BLaER1 treated with 17β-estradiol and CSF1 and Interleukin-3, amounts not matched to agents 10 nM and 100 nM (cell line): Measurements from ENCODE around the gene GRIP2.

Experiments used
- H3K27ac ChIP-seq, 11 experiments: shearing (Covaris generic); formaldehyde crosslinking; 2 replicates each; pipeline ENCODE4 v1.8.1; 2022
- H3K27me3 ChIP-seq, 11 experiments: shearing (Covaris generic); formaldehyde crosslinking; 2 replicates each; pipeline ENCODE4 v1.8.1; 2022
- H3K36me3 ChIP-seq, 11 experiments: shearing (Covaris generic); formaldehyde crosslinking; 2 replicates each; pipeline ENCODE4 v1.8.1; 2022
- H3K4me1 ChIP-seq, 10 experiments: shearing (Covaris generic); formaldehyde crosslinking; 2 replicates each; pipeline ENCODE4 v1.8.1; 2022
- H3K4me2 ChIP-seq, 11 experiments: shearing (Covaris generic); formaldehyde crosslinking; 2 replicates each; pipeline ENCODE4 v1.8.1; 2022
- H3K4me3 ChIP-seq, 10 experiments: shearing (Covaris generic); formaldehyde crosslinking; 2 replicates each; pipeline ENCODE4 v1.8.1; 2022
- H3K9ac ChIP-seq, 11 experiments: shearing (Covaris generic); formaldehyde crosslinking; 2 replicates each; pipeline ENCODE4 v1.8.1; 2022
- H3K9me3 ChIP-seq, 11 experiments: shearing (Covaris generic); formaldehyde crosslinking; replicated peaks in 1 of 11; 2 replicates each; pipeline ENCODE4 v1.8.1; 2022
- H4K20me1 ChIP-seq, 11 experiments: shearing (Covaris generic); formaldehyde crosslinking; 2 replicates each; pipeline ENCODE4 v1.8.1; 2022
- Cebpa-rat ChIP-seq, 11 experiments: shearing (Covaris generic); IDR thresholded peaks; 2 replicates each; pipeline ENCODE4 v1.8.1; 2022

Gene GRIP2

DNA sequence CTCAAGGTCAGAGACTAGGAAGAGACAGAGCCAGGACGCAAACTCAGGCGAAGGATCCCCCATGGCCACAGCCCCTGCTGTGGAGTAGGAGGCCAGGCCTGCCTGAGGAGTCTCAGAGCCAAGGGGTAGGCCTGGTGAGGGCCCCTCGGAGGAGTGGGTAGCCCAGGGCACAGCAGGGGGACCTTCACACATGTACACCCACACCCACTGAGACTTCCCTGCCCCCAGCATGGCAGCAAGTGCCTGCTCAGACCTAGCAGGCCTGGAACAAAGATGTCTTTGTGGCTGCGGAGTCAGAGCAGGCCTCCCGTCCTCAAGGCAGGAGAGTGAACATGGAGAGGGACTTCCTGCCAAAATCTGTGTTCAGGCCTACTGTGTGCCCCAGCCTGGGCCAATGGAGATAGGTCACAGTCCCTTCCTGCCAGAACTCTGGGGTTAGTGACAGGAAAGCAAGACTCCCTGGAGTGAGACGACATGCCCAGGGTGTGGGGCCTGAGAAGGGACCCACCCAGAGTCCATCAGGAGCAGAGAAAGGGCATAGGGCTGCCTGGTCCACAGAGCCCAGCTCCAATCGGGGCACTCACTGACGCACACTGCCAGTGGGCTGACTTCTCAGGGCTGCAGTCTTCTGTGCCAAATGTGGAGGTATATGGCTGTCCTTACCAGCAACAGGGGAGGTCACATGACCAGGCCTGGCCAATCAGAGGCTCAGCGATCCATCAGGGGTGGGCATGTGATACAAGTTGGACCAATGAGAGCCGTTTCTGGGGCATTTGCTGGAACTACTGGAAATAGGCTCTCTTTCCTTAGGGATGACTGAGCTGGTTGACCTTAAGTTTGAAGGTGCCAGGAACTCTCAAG lies 2.3 kb downstream of the GRIP2 start:
- H3K4me1 ChIP-seq: peaks cover 0 to 9% (median 0%) of the 10 kb centered on the region in 10 experiments; a peak in 2 of 20 replicates
- H3K27me3 ChIP-seq: no peaks in the 10 kb centered on the region
- H3K4me3 ChIP-seq: no peak overlapping the region
- no peak overlapping the region for H3K9ac ChIP-seq
- H3K4me2 ChIP-seq: no peak overlapping the region
- H3K36me3 ChIP-seq: no peaks in the 10 kb centered on the region
- no peak for TF ChIP-seq Cebpa-rat (IDR thresholded peaks at IDR 0.05)
- H3K9me3 ChIP-seq: no peaks in the 10 kb centered on the region
- H4K20me1 ChIP-seq: peaks cover 0 to under 1% (median 0%) of the 10 kb centered on the region in 11 experiments; a peak in 3 of 22 replicates
- H3K27ac ChIP-seq: no peak overlapping the region

DNA sequence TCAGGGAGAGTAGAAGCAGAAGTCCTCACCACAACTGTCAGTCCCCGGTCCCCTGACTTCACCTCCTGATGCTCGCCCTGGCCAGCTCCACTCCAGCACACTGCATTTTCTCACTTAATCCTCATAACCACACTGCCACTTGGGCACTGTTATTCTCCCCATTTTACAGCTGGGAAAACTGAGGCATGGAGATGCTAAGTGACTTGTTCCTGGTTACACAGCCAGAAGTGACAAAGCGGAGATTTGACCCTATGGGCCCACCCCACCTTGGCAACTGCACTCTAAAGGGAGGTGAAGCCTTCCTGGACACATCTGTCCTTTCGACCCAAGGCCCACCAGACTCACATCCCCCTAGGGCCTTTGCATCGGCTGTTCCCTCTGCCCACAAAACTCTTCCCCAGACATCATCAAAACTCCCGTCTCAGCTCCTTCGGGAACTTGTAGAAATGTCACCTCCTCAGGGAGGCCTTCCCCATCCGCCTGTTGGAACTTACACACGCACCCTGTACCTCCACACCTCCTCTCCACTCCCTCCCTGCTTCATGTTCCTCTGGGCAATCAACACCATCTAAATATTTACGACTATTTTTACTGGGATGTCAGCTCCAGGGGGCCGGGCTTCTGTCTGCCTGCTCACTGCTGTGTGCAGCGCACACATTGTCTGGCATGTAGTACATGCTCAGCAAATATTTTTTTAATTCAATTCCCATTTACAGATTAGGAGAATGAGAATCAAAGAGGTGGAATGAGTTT lies 3.1 kb downstream of the GRIP2 start:
- peaks cover 0 to 9% (median 0%) of the 10 kb centered on the region in 10 experiments; a peak in 2 of 20 replicates for H3K4me1 ChIP-seq
- no peak for TF ChIP-seq Cebpa-rat (IDR thresholded peaks at IDR 0.05)

DNA sequence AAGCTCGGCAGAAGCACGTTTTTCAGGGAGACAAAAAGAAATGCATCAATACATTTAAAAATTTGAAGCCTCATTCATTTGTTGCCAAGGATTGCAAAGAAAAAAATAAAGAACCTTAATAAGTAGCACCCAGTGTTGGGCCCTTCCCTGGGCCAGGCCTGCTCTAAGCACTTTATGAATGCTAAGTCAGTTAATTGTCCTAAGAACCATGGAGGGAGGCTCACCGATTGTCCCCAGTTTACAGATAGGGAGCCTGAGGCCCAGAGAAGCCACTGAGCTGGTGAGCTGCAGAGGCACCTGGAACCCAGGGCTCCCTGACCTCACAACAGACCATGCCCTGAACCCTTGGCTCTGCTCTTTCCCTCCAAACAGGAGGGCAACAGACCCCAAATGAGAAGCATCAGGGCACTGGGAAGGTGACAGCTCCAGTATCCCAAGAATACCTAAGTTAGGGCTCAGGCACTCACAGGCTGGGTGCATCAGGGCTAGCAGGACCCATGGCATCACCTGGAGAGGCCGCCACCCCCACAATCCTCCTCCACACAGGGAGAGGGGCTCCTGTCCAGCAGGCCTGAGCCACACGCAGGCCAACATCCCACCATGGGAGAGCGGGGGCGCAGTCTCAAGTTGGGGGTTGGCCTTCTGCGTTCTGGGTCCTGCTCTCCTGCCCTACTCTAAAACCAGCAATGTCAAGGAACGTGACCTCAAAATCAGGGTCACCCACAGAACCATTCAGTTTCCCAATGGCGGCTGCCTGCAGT lies 3.9 kb downstream of the GRIP2 start:
- no peak for TF ChIP-seq Cebpa-rat (IDR thresholded peaks at IDR 0.05)
- no peak overlapping the region for H3K4me2 ChIP-seq
- no peaks in the 10 kb centered on the region; a peak in 4 of 22 replicates for H4K20me1 ChIP-seq
- H3K27me3 ChIP-seq: no peaks in the 10 kb centered on the region
- no peak overlapping the region for H3K4me3 ChIP-seq
- no peak overlapping the region for H3K27ac ChIP-seq
- H3K4me1 ChIP-seq: peaks cover 0 to 9% (median 0%) of the 10 kb centered on the region in 10 experiments; a peak in 2 of 20 replicates
- no peaks in the 10 kb centered on the region for H3K36me3 ChIP-seq
- H3K9ac ChIP-seq: no peak overlapping the region
- no peaks in the 10 kb centered on the region for H3K9me3 ChIP-seq

More for the DNA sequence above, 3.1 kb downstream of the GRIP2 start:
- no peaks in the 10 kb centered on the region; a peak in 3 of 22 replicates for H4K20me1 ChIP-seq
- no peak overlapping the region for H3K9ac ChIP-seq
- no peak overlapping the region for H3K27ac ChIP-seq
- H3K36me3 ChIP-seq: no peaks in the 10 kb centered on the region
- no peak overlapping the region for H3K4me2 ChIP-seq
- H3K4me3 ChIP-seq: no peak overlapping the region
- no peaks in the 10 kb centered on the region for H3K27me3 ChIP-seq
- no peaks in the 10 kb centered on the region for H3K9me3 ChIP-seq

DNA sequence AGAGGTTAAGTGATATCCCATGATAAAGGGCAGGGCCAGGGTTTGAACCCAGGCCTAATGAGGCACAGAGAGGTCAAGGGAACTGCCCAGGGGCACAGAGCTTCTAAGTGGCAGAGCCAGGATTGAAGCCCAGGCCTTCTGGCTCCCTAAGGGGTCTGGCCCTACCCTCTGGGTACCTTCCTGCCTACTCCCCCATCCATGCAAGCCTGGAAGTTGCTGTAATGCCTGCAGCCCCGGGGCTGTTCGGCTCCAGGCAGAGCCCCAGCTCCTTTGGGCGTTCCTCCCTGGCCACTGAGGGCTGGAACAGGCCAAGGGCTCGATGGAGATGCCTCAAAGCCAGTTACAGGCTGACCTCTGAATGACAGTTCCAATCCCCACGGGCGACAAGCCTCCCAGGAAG lies 4.5 kb downstream of the GRIP2 start:
- H3K4me2 ChIP-seq: no peak overlapping the region
- H3K9ac ChIP-seq: no peak overlapping the region

DNA sequence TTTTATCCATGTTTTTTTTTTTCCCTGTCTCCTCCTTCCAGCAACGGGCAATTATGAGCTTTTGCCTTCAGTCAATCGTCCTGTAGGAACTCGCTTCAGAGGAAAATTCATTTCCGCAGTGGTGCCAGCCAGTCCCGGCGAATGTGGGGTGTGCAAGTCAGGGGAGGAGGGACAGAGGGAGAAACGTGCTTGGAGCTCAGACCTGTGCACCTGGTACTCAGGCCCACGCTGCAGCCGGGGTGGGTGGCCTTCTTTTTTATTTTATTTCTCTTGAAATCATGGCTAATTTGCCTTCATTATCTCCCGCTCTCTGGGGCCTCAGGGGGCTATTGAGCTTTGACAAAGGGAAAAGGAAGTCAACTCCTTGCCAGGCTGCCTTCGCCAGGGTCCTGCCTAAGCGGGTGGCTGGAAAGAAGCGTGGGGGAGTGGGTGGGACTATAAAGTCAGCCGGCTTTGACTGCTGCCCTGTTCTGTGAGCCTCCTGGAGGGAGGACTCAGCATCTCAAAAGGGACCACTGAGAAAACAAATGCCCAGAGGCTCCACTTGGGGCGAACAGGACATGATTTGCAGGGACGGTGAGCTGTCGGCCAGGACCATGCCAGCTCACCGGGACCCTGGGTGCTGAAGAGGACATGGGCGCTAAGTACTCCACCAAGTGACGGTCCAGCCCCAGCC lies 5.5 kb downstream of the GRIP2 start:
- H3K9ac ChIP-seq: no peak overlapping the region
- TF ChIP-seq Cebpa-rat (IDR thresholded peaks at IDR 0.05): no peak
- H4K20me1 ChIP-seq: no peaks in the 10 kb centered on the region; a peak in 4 of 22 replicates
- no peaks in the 10 kb centered on the region for H3K36me3 ChIP-seq
- no peaks in the 10 kb centered on the region for H3K27me3 ChIP-seq
- H3K27ac ChIP-seq: no peak overlapping the region
- no peak overlapping the region for H3K4me2 ChIP-seq
- peaks cover 0 to 6% (median 0%) of the 10 kb centered on the region in 11 experiments; a peak in 5 of 22 replicates for H3K9me3 ChIP-seq
- H3K4me3 ChIP-seq: no peak overlapping the region
- peaks cover 0 to 7% (median 0%) of the 10 kb centered on the region in 10 experiments; a peak in 2 of 20 replicates for H3K4me1 ChIP-seq

More for the DNA sequence above, 4.5 kb downstream of the GRIP2 start:
- Histone ChIP-seq H3K27me3 (no peaks in the 10 kb centered on the region), H3K4me1 (peaks cover 0 to 9% (median 0%) of the 10 kb centered on the region in 10 experiments; a peak in 2 of 20 replicates), H3K4me3 (no peak overlapping the region), H3K9me3 (no peaks in the 10 kb centered on the region), H3K27ac (no peak overlapping the region), H4K20me1 (no peaks in the 10 kb centered on the region; a peak in 4 of 22 replicates), H3K36me3 (no peaks in the 10 kb centered on the region)
- TF ChIP-seq Cebpa-rat (IDR thresholded peaks at IDR 0.05): no peak

DNA sequence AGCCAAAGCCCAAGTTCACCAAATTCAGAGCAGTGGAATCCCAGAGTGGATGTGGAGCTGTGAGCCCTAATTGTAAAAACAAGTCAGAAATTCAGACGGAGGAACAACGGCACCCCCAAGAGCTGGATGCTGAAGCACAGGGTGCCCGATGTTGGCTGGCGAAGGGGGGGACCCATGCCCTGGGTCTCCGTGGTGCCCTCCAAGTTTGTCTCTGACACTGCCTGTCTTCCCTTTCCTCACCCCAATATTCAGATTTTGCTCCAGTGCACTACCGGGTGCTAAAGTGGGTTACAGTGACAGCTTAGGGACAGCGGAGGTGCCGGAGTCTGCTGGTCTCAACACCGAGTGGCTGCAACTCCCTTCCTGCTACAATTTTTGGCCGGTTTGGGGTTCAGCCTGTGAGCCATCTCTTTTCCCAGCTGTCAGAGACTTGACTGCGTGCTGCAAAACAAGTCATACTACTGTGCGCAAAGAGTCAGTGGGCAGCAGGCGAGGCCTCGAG lies 6.6 kb downstream of the GRIP2 start:
- no peak for TF ChIP-seq Cebpa-rat (IDR thresholded peaks at IDR 0.05)
- H3K4me3 ChIP-seq: no peak overlapping the region
- H3K27ac ChIP-seq: no peak overlapping the region

DNA sequence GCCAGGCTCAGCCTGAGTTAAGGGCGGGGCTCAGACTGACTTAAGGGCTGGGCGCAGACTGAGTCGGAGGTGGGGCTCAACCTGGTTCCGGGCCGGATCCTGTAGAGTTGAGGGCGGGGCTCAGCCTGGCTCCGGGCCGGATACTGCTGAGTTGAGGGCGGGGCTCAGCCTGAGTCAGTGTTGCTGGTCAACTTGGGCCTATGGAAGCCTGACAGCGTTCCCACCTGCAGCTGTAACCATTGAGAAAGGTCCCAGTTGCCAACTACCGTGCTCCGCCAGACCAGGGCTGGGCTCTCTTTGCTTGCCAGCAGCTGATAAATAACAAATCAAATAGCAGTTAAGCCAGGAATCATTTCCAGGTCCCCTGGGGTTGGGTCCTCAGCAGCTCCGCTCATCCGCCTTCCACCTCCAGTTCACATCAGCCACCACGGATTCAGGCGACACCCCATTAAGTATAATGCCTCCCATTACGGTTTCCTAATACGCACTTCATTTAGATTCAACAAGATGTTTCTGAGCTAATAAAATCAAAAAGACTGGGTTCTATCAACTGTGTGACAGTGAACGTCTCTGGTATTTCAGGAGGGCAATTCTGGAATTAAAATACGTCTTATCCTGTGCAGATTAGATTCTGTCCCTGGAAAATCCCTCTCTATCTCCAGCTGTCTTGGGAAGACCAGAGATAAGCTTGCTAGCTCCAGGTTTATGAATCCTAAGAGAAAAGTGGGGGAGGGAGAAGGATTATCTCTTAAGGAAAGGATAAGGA lies 7.3 kb downstream of the GRIP2 start:
- H3K4me3 ChIP-seq: no peak overlapping the region
- H3K36me3 ChIP-seq: no peaks in the 10 kb centered on the region
- no peak overlapping the region for H3K4me2 ChIP-seq
- H3K27me3 ChIP-seq: no peaks in the 10 kb centered on the region
- no peak overlapping the region for H3K27ac ChIP-seq
- no peaks in the 10 kb centered on the region; a peak in 3 of 22 replicates for H4K20me1 ChIP-seq
- no peak overlapping the region for H3K9ac ChIP-seq
- H3K9me3 ChIP-seq: peaks cover 0 to 8% (median 0%) of the 10 kb centered on the region in 11 experiments; a peak in 5 of 22 replicates
- H3K4me1 ChIP-seq: peaks cover 0 to 7% (median 0%) of the 10 kb centered on the region in 10 experiments; a peak in 2 of 20 replicates
- TF ChIP-seq Cebpa-rat (IDR thresholded peaks at IDR 0.05): no peak

More for the DNA sequence above, 6.6 kb downstream of the GRIP2 start:
- Histone ChIP-seq H3K27me3 (no peaks in the 10 kb centered on the region), H3K36me3 (no peaks in the 10 kb centered on the region), H3K4me1 (peaks cover 0 to 7% (median 0%) of the 10 kb centered on the region in 10 experiments; a peak in 2 of 20 replicates), H3K9ac (no peak overlapping the region), H4K20me1 (no peaks in the 10 kb centered on the region; a peak in 3 of 22 replicates), H3K9me3 (peaks cover 0 to 8% (median 0%) of the 10 kb centered on the region in 11 experiments; a peak in 5 of 22 replicates), H3K4me2 (no peak overlapping the region)
